A673 (cell line): ENCODE data around the gene ADAM11.

Experiments used
- CTCF ChIP-seq: fragments of 300-800, 200-600 bp; sonication (generic); conservative IDR thresholded peaks from 2 replicates; pipeline ENCODE4 v1.5.1; 2017; ENCODE audit warnings: low read depth, mild to moderate bottlenecking, antibody characterized with exemption, low read length, moderate library complexity, mixed read lengths
- EZH2 ChIP-seq: fragments of 200-600 bp; sonication (generic); IDR thresholded peaks from 2 replicates; pipeline ENCODE4 v1.6.1; 2017; ENCODE audit warnings: borderline replicate concordance, low read depth, mild to moderate bottlenecking, mixed read lengths, antibody characterized with exemption, low read length; ENCODE audit not compliant: poor library complexity, severe bottlenecking

- no peak for TF ChIP-seq CTCF
- TF ChIP-seq EZH2: no peak
Observed at GRCh38 chr17:44754276-44754675, 4.5 kb upstream of the ADAM11 start.
